C1 segment of cervical spinal cord (tissue), 14 donors: Measurements from ENCODE around the gene RAB11FIP4.
A peak's percentile ranks its signal among the peaks of the same experiment; 100 is the strongest.

Experiments used
- DNase-seq, 14 donors: peaks; one replicate each; lab custom pipeline; 2025; lab: John Stamatoyannopoulos, UW

The RAB11FIP4 gene

GRCh38 chr17:31497431-31497830 lies 106.0 kb downstream of the RAB11FIP4 start:
- DNase-seq, result no peak

- no peak for DNase-seq
These were observed 106.7 kb downstream of the RAB11FIP4 start for GRCh38 chr17:31497994-31498826.

- DNase-seq, result peak in 12 of 14 donors; percentile 30 to 83 (median 65)
These were observed 108.5 kb downstream of the RAB11FIP4 start for GRCh38 chr17:31499771-31500554.

GRCh38 chr17:31506517-31506916 lies 115.0 kb downstream of the RAB11FIP4 start:
- no peak for DNase-seq

- no peak for DNase-seq
These were observed 117.0 kb downstream of the RAB11FIP4 start for GRCh38 chr17:31508288-31509094.

- no peak for DNase-seq
These were observed 117.8 kb downstream of the RAB11FIP4 start for GRCh38 chr17:31509095-31509804.

- no peak for DNase-seq
These were observed 118.3 kb downstream of the RAB11FIP4 start for GRCh38 chr17:31509805-31510177.

- DNase-seq, result peak in 8 of 14 donors; percentile 21 to 65 (median 36)
These were observed 119.1 kb downstream of the RAB11FIP4 start for GRCh38 chr17:31510308-31511194.

GRCh38 chr17:31511195-31511578 lies 119.7 kb downstream of the RAB11FIP4 start:
- peak in 9 of 14 donors; percentile 16 to 72 (median 65) for DNase-seq

DNA sequence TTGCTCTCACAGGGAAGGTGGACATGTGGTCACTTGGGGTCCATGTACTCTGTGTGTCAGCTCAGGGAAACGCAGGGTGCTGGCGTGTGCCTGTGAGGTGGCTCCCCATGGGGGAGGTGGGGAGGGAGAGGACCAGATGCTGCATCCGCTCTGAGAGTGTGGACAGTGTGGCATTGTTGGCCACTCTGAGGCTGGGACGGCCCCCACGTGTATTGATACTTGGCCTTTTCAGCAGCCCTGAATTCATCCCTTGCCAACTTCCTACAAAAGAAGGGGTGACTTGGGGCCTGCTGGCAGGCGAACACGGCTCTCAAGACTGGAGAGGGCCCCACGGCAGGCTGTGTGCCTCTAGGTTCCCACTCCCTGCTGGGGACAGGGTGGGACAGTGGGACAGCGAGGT lies 120.1 kb downstream of the RAB11FIP4 start:
- peak in 12 of 14 donors; percentile 25 to 79 (median 60) for DNase-seq

DNA sequence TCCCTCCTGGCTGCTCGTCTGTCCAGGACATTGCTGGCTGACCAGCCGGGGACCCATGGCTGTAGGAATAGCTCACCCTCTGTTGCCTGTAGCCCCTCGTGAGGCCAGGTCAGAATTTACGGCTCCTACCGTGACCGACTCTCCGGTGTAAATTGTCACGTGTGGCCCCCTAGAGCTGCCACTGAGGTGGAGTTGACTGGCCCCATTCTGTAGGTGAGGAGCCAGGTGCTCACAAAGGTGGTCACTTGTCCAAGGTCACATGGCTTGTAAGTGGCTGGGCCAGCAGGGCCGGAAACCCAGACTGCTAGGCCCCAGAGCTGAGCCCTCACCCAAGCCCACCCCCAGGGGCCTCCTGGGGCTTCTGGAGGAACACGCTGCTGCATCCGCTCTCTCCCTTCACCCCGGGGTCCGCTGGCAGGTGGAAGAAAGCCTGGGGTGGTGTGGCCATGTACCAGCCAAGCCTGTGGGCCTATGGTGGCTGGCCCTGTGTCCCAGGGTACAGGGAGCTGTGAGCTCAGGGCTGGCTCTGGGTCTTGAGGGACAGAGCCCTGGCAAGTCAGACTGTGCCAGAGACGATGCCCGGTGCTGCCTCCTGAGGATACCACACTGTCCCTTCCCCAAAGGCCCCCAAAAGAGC lies 120.7 kb downstream of the RAB11FIP4 start:
- DNase-seq, result peak in 1 of 14 donors; percentile 15

GRCh38 chr17:31512796-31513195 lies 121.3 kb downstream of the RAB11FIP4 start:
- no peak for DNase-seq

- DNase-seq, result no peak
These were observed 122.4 kb downstream of the RAB11FIP4 start for GRCh38 chr17:31513731-31514427.

DNA sequence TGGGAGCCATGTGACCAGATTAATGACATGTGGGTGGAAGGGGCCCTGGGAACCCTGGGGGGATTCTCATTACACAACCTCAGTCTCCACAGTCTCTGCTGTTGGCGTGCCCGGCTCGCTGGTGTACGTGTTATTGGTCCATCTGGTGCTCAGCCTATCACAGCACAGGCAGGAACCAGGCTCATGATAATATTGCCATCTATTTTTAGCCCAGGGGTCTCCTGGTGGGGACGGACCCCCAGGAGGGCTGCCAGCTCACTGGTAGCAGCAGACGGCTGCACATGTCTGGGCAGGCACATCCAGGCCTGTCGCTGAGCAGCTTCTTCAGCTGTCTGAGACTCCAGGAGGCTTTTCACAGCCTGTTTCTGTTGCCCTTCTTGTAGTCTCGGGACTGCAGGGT lies 123.8 kb downstream of the RAB11FIP4 start:
- DNase-seq, result peak in 1 of 14 donors; percentile 32

DNA sequence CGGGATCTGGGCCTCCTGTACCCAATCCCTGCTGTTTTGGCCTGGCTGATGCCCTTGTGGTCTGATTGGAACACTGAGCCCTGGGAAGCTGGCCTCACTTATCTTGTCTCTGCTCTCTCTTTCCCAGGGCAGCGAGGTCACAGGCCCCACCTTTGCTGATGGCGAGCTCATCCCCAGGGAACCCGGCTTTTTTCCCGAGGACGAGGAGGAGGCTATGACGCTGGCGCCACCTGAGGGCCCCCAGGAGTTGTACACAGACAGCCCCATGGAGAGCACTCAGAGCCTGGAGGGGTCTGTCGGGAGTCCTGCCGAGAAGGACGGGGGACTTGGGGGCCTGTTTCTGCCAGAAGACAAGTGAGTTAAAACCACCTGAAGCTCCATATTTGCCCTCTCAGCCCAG lies 126.0 kb downstream of the RAB11FIP4 start:
- no peak for DNase-seq

- DNase-seq, result no peak
These were observed 127.0 kb downstream of the RAB11FIP4 start for GRCh38 chr17:31518478-31518877.

GRCh38 chr17:31521632-31522283 lies 130.3 kb downstream of the RAB11FIP4 start:
- DNase-seq, result no peak

GRCh38 chr17:31522284-31522931 lies 130.9 kb downstream of the RAB11FIP4 start:
- peak in 3 of 14 donors; percentile 10 to 48 (median 11) for DNase-seq
